NT2/D1 (cell line): Measurements from ENCODE around the gene MS4A7.

Source experiments
- DNase-seq: peaks from one replicate; pipeline ENCODE4 v3.0.0-alpha.2; 2011; ENCODE audit warnings: low read depth, low spot score
- H3K27me3 ChIP-seq: 2 replicates; pipeline ENCODE4 v1.6.0; 2011; ENCODE audit warnings: mild to moderate bottlenecking; ENCODE audit not compliant: insufficient read length, insufficient read depth
- H3K36me3 ChIP-seq: 2 replicates; pipeline ENCODE4 v1.6.1; 2011; ENCODE audit warnings: mild to moderate bottlenecking, low read length, mixed read lengths; ENCODE audit not compliant: insufficient read depth, insufficient read length
- H3K4me1 ChIP-seq: 2 replicates; pipeline ENCODE4 v1.5.1; 2011; ENCODE audit not compliant: insufficient read depth, insufficient read length
- H3K4me3 ChIP-seq: 2 replicates; pipeline ENCODE4 v1.5.1; 2011; ENCODE audit warnings: low read depth; ENCODE audit not compliant: insufficient read length
- H3K9ac ChIP-seq: 2 replicates; pipeline ENCODE4 v1.6.0; 2011; ENCODE audit warnings: low read depth; ENCODE audit not compliant: insufficient read length
- H3K9me3 ChIP-seq: 2 replicates; pipeline ENCODE4 v1.5.1; 2011; ENCODE audit warnings: mild to moderate bottlenecking, low read length; ENCODE audit not compliant: insufficient read depth
- SUZ12 ChIP-seq: IDR thresholded peaks from 2 replicates; pipeline ENCODE4 v1.6.1; 2011; ENCODE audit not compliant: insufficient read length, insufficient read depth; ENCODE audit errors: extremely low read depth
- YY1 ChIP-seq: IDR thresholded peaks from 2 replicates; pipeline ENCODE4 v1.6.1; 2011; ENCODE audit not compliant: insufficient read length, insufficient read depth
- ZNF274 ChIP-seq: IDR thresholded peaks from 2 replicates; pipeline ENCODE4 v1.6.1; 2011; ENCODE audit warnings: mild to moderate bottlenecking, low read depth, low read length

The MS4A7 gene

DNA sequence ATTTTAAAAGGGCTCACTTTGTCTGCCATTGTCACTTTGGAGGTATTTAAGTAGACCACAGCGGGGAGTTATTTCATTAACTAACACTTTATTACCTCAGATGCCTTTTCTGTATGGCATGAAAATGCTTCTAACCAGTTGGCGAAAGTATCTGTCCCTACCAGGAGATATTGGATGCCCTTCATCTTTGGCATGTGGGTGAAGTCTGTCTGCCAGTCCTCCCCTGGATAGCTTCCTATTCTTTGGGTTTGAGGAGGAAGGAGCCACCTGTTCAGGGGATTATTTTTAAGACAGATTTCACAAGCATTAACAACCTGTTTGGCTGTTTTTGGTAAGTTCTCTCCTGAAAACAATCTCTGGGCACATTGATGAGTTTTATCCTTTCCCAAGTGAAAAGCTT, 34.2 kb upstream of the MS4A7 start:
- Histone ChIP-seq H3K9me3 (no peaks in the 10 kb centered on the region), H3K4me1 (no peaks in the 10 kb centered on the region), H3K27me3 (no peaks in the 10 kb centered on the region), H3K9ac (no peak overlapping the region), H3K4me3 (no peak overlapping the region), H3K36me3 (no peaks in the 10 kb centered on the region)
- TF ChIP-seq ZNF274 (no peak), SUZ12 (no peak), YY1 (no peak)
- DNase-seq, result no peak

DNA sequence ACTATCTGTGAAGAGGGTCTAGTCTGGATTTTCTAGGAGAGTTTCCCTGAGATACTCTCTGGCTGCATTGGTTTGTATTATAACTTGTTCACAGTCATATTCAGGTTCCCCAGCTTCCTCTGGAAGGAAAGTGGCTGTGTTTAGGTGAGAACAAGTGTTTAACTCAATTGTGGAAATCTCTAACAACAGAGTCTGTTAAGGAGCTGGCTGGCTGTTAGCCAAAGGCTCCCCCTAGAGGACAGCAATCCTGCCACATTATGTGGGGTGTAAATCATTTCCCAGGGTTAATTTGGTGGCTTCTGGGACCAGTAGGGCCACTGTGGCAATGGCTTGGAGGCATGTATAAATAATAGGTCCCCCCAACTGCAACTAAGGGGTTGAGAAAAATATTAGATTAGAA, 32.8 kb upstream of the MS4A7 start:
- H3K36me3 ChIP-seq, result no peaks in the 10 kb centered on the region
- no peak overlapping the region for H3K9ac ChIP-seq
- no peaks in the 10 kb centered on the region for H3K4me1 ChIP-seq
- peak; percentile 35 for DNase-seq
- H3K27me3 ChIP-seq, result no peaks in the 10 kb centered on the region
- no peaks in the 10 kb centered on the region; the same call in 1 of the 2 replicates for H3K9me3 ChIP-seq
- TF ChIP-seq SUZ12, result no peak
- no peak overlapping the region for H3K4me3 ChIP-seq

GRCh38 chr11:60347084-60347797, 31.1 kb upstream of the MS4A7 start:
- Histone ChIP-seq H3K4me3 (no peak overlapping the region), H3K36me3 (no peaks in the 10 kb centered on the region), H3K9me3 (no peaks in the 10 kb centered on the region; the same call in 1 of the 2 replicates), H3K9ac (no peak overlapping the region), H3K27me3 (no peaks in the 10 kb centered on the region), H3K4me1 (no peaks in the 10 kb centered on the region)
- no peak for DNase-seq
- TF ChIP-seq YY1, result no peak

- DNase-seq, result no peak
- no peak overlapping the region for H3K9ac ChIP-seq
- H3K9me3 ChIP-seq, result no peaks in the 10 kb centered on the region; the same call in 1 of the 2 replicates
- no peaks in the 10 kb centered on the region for H3K27me3 ChIP-seq
- H3K4me3 ChIP-seq, result no peak overlapping the region
- TF ChIP-seq SUZ12 (no peak), ZNF274 (no peak), YY1 (no peak)
- no peaks in the 10 kb centered on the region for H3K4me1 ChIP-seq
- H3K36me3 ChIP-seq, result no peaks in the 10 kb centered on the region
These were observed 30.2 kb upstream of the MS4A7 start for GRCh38 chr11:60348116-60348515.

- Histone ChIP-seq H3K9ac (no peak overlapping the region), H3K4me3 (no peak overlapping the region), H3K9me3 (peaks cover under 1% of the 10 kb centered on the region; the same call in 1 of the 2 replicates), H3K27me3 (no peaks in the 10 kb centered on the region), H3K36me3 (no peaks in the 10 kb centered on the region), H3K4me1 (no peaks in the 10 kb centered on the region)
- TF ChIP-seq SUZ12, result no peak
- TF ChIP-seq YY1, result no peak
- TF ChIP-seq ZNF274, result no peak
- DNase-seq, result no peak
These were observed 28.3 kb upstream of the MS4A7 start for GRCh38 chr11:60349990-60350389.

DNA sequence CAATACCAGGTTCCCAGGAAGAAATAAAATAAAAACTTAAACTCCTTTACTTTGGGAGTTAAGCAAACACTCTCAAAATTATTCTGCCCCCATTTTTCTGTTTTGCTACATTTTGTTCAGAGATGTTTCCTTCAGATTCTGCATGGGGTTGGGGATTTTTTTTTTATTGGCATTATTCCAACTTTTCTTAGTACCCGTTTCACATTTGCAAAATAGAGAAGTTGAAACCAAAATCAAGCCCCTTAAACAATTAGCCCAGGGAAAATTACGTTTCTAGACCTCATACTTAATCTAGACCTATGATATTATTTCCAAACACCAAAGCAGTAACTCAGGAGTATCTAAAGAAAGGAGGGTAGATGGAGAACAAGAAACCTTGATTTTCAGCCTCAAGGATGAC, 20.6 kb upstream of the MS4A7 start:
- DNase-seq, result no peak
- Histone ChIP-seq H3K4me1 (no peaks in the 10 kb centered on the region), H3K9me3 (peaks cover 25% of the 10 kb centered on the region), H3K27me3 (no peaks in the 10 kb centered on the region), H3K4me3 (no peak overlapping the region), H3K9ac (no peak overlapping the region), H3K36me3 (no peaks in the 10 kb centered on the region)
- no peak for TF ChIP-seq ZNF274
- TF ChIP-seq YY1, result no peak
- no peak for TF ChIP-seq SUZ12

- peaks cover 21% of the 10 kb centered on the region for H3K9me3 ChIP-seq
- no peak overlapping the region for H3K4me3 ChIP-seq
- TF ChIP-seq YY1 (no peak), SUZ12 (no peak), ZNF274 (no peak)
- no peak for DNase-seq
- H3K36me3 ChIP-seq, result no peaks in the 10 kb centered on the region
- H3K4me1 ChIP-seq, result no peaks in the 10 kb centered on the region
- H3K27me3 ChIP-seq, result no peaks in the 10 kb centered on the region
- no peak overlapping the region for H3K9ac ChIP-seq
These were observed 17.7 kb upstream of the MS4A7 start for GRCh38 chr11:60360621-60361020.
